Urinary bladder (tissue), 4 donors: ENCODE measurements around the gene FHIT. TPM values are rescaled to one million over a fixed set of nuclear protein-coding genes. Genes with fewer than 3 reads are reported as not detected.

Source experiments
- DNase-seq: peaks from one replicate; pipeline ENCODE4 v3.0.0-alpha.2; 2015; ENCODE audit errors: extremely low spot score
- H3K27ac ChIP-seq: one replicate; pipeline ENCODE4 v1.5.1; 2013; ENCODE audit warnings: low read depth, mild to moderate bottlenecking, moderate library complexity
- H3K36me3 ChIP-seq: one replicate; pipeline ENCODE4 v1.6.1; 2013; ENCODE audit warnings: mild to moderate bottlenecking, moderate library complexity; ENCODE audit not compliant: insufficient read depth
- H3K4me1 ChIP-seq: one replicate; pipeline ENCODE4 v1.6.1; 2013; ENCODE audit warnings: mild to moderate bottlenecking, moderate library complexity; ENCODE audit not compliant: insufficient read depth
- H3K4me3 ChIP-seq: one replicate; pipeline ENCODE4 v1.5.1; 2013; ENCODE audit warnings: low read depth, low read length
- WGBS: extraction: QIAGEN DNeasy Blood & Tissue Kit; methylation state at CpG from one replicate; pipeline ENCODE4 v1.1.7; 2013; 5-methylcytosine and 5-hydroxymethylcytosine counted together
- polyA plus RNA-seq: library from polyadenylated mRNA; stranded (reverse); fragments of 200-250 nt; gene quantifications from one replicate; pipeline ENCODE4 v1.2.3, GENCODE V29; 2013
- small RNA-seq: library from RNA; depleted of rRNA; stranded (forward); fragments of <200 nt; gene quantifications from one replicate; pipeline ENCODE3, GENCODE V24; 2014
- total RNA-seq: library from RNA; depleted of rRNA; stranded (reverse); fragments of >200 nt; gene quantifications from one replicate; pipeline ENCODE4 v1.2.3, GENCODE V29; 2014
- donor health status: healthy with polysubstance abuse.
- donor health status: healthy.

FHIT gene
- total and polyA plus RNA-seq, 2 donors = 4.5 to 7.4 TPM

GRCh38 chr3:59704292-59704691 lies 1547.0 kb downstream of the FHIT start:
- Histone ChIP-seq H3K4me3 (no peak overlapping the region), H3K36me3 (no peaks in the 10 kb centered on the region), H3K27ac (no peak overlapping the region), H3K4me1 (no peaks in the 10 kb centered on the region)
- DNase-seq = no peak
- WGBS = 73% methylated on average over 4 of the region's 4 CpGs

- no peaks in the 10 kb centered on the region for H3K4me1 ChIP-seq
- WGBS = 89% methylated on average over 6 of the region's 6 CpGs
- no peak overlapping the region for H3K4me3 ChIP-seq
- no peak for DNase-seq
- H3K36me3 ChIP-seq = no peaks in the 10 kb centered on the region
- H3K27ac ChIP-seq = no peak overlapping the region
Observed at GRCh38 chr3:59699648-59700320, 1551.5 kb downstream of the FHIT start.

Small RNAs within 50 kb of the gene (small RNA-seq; reads per million reads assigned to genes)
- gene MIR548BB = not detected
- gene RF00012 = not detected
